Neural cell (in vitro differentiated cells): ENCODE data around the gene RBP5.

ENCODE experiments used
- CTCF ChIP-seq: fragments of 450-650 bp; IDR thresholded peaks from 2 replicates; pipeline ENCODE4 v1.5.1; 2014; ENCODE audit warnings: antibody characterized with exemption, mild to moderate bottlenecking, moderate library complexity; ENCODE audit not compliant: poor library complexity, severe bottlenecking
- EP300 ChIP-seq: fragments of 450-650 bp; conservative IDR thresholded peaks from 2 replicates; pipeline ENCODE4 v1.6.1; 2014; ENCODE audit warnings: antibody characterized with exemption, mild to moderate bottlenecking, moderate library complexity; ENCODE audit not compliant: poor library complexity, severe bottlenecking
- EZH2 ChIP-seq: fragments of 200-600, 300-800 bp; shearing (Covaris generic), sonication (generic); IDR thresholded peaks from 2 replicates; pipeline ENCODE4 v1.6.1; 2014; ENCODE audit warnings: antibody characterized with exemption, low read length, borderline replicate concordance, mild to moderate bottlenecking; ENCODE audit not compliant: insufficient read depth, poor library complexity, severe bottlenecking
- POLR2AphosphoS5 ChIP-seq: IDR thresholded peaks from 2 replicates; pipeline ENCODE4 v1.6.1; 2012
- RAD21 ChIP-seq: fragments of 450-650 bp; conservative IDR thresholded peaks from 2 replicates; pipeline ENCODE4 v1.6.1; 2014; ENCODE audit warnings: antibody characterized with exemption, mild to moderate bottlenecking, moderate library complexity
- REST ChIP-seq: IDR thresholded peaks from 2 replicates; pipeline ENCODE4 v1.6.1; 2012; ENCODE audit warnings: borderline replicate concordance
- SMC3 ChIP-seq: fragments of 450-650 bp; conservative IDR thresholded peaks from 2 replicates; pipeline ENCODE4 v1.6.1; 2014; ENCODE audit warnings: antibody characterized with exemption, mild to moderate bottlenecking, moderate library complexity; ENCODE audit not compliant: poor library complexity
- TAF1 ChIP-seq: IDR thresholded peaks from 2 replicates; pipeline ENCODE4 v1.6.1; 2012; ENCODE audit warnings: low read depth

GRCh38 chr12:7117670-7118069, 11.0 kb downstream of the RBP5 start:
- TF ChIP-seq CTCF (no peak), TAF1 (no peak), REST (no peak), POLR2AphosphoS5 (no peak), EZH2 (no peak), SMC3 (no peak), RAD21 (no peak), EP300 (no peak)
